Fibroblast of peridontal ligament (primary cell): ENCODE data around the gene GATA5.

Source experiments
- DNase-seq: peaks from one replicate; pipeline ENCODE4 v3.0.0-alpha.2; 2010; ENCODE audit errors: extremely low read depth

GATA5 gene

GRCh38 chr20:62475772-62476055 is at the start of gene GATA5:
GATA5 (minus strand) TSS chr20:62475995; CDS start chr20:62475521, 474 bp downstream.
- DNase-seq: no peak

GRCh38 chr20:62525014-62525413 is 49.2 kb upstream of the GATA5 start:
- DNase-seq: no peak

- no peak for DNase-seq
Measured at GRCh38 chr20:62524505-62524911, 48.7 kb upstream of the GATA5 start.

GRCh38 chr20:62523473-62524203 is 47.8 kb upstream of the GATA5 start:
- no peak for DNase-seq

- DNase-seq: no peak
Measured at GRCh38 chr20:62522748-62523396, 47.1 kb upstream of the GATA5 start.

- no peak for DNase-seq
Measured at GRCh38 chr20:62519826-62520225, 44.0 kb upstream of the GATA5 start.

- DNase-seq: no peak
Measured at GRCh38 chr20:62518911-62519310, 43.1 kb upstream of the GATA5 start.

GRCh38 chr20:62517901-62518610 is 42.3 kb upstream of the GATA5 start:
- DNase-seq: no peak

- DNase-seq: no peak
Measured at GRCh38 chr20:62517168-62517567, 41.4 kb upstream of the GATA5 start.

- DNase-seq: no peak
Measured at GRCh38 chr20:62516338-62516737, 40.5 kb upstream of the GATA5 start.

GRCh38 chr20:62515826-62516225 is 40.0 kb upstream of the GATA5 start:
- no peak for DNase-seq

GRCh38 chr20:62515280-62515679 is 39.5 kb upstream of the GATA5 start:
- DNase-seq: no peak

GRCh38 chr20:62513991-62514390 is 38.2 kb upstream of the GATA5 start:
- no peak for DNase-seq

- DNase-seq: no peak
Measured at GRCh38 chr20:62511915-62512610, 36.3 kb upstream of the GATA5 start.

GRCh38 chr20:62511300-62511914 is 35.6 kb upstream of the GATA5 start:
- no peak for DNase-seq

- DNase-seq: no peak
Measured at GRCh38 chr20:62508641-62509051, 32.9 kb upstream of the GATA5 start.

- DNase-seq: no peak
Measured at GRCh38 chr20:62507991-62508640, 32.3 kb upstream of the GATA5 start.

GRCh38 chr20:62507323-62507722 is 31.5 kb upstream of the GATA5 start:
- no peak for DNase-seq

GRCh38 chr20:62506791-62507190 is 31.0 kb upstream of the GATA5 start:
- no peak for DNase-seq

- DNase-seq: no peak
Measured at GRCh38 chr20:62506087-62506486, 30.3 kb upstream of the GATA5 start.

GRCh38 chr20:62505337-62506045 is 29.7 kb upstream of the GATA5 start:
- no peak for DNase-seq
